ENCODE results near the gene GGPS1. TPM values are rescaled to one million over a fixed set of nuclear protein-coding genes. Genes with fewer than 3 reads are reported as not detected.

The GGPS1 gene
- total and polyA plus RNA-seq, 2 of the 8 experiments (the other 6 are each of a cell fraction or from before 2014, with no cell fraction given), result 20.9 to 43.6 TPM

- Histone ChIP-seq H3K9ac (replicated peaks in 1 of 4; ENCODE audit: extremely low read depth in 1 of 4, low read depth in 3 of 4, low read length in 3 of 4) (no peak overlapping the region), H4K5ac (ENCODE audit: insufficient read length, low read depth, low read length) (no peak overlapping the region), H2AK5ac (ENCODE audit: low read depth, low read length) (no peak overlapping the region), H3K9me3 (ENCODE audit: insufficient read depth in 2 of 2, low read depth in 1 of 2, low read length in 1 of 2) (peaks cover 2 to 16% of the 10 kb centered on the region in 2 experiments; a peak in 2 of 4 replicates), H4K8ac (ENCODE audit: extremely low read depth, insufficient read depth, low read length) (no peak overlapping the region), H2BK20ac (ENCODE audit: low read length) (no peak overlapping the region), H3K4me1 (replicated peaks in 1 of 4; ENCODE audit: control insufficient read depth in 3 of 4, insufficient read depth in 4 of 4, low read length in 3 of 4) (peaks cover 0 to 2% (median 0%) of the 10 kb centered on the region in 4 experiments; a peak in 2 of 7 replicates), H3K79me1 (ENCODE audit: low read depth, low read length) (peaks cover 2% of the 10 kb centered on the region; the same call in 1 of the 2 replicates), H2BK12ac (ENCODE audit: low read depth, low read length) (no peak overlapping the region), H3K14ac (ENCODE audit: insufficient read length) (no peak overlapping the region), H3K27ac (ENCODE audit: low read depth, low read length) (no peak overlapping the region), H3K79me2 (ENCODE audit: control insufficient read depth in 1 of 2, insufficient read depth in 2 of 2, low read length in 2 of 2) (peaks cover 21 to 95% of the 10 kb centered on the region in 2 experiments), H2BK15ac (ENCODE audit: low read length) (no peak overlapping the region), H3K18ac (ENCODE audit: extremely low read depth, low read length) (no peak overlapping the region), H3K27me3 (replicated peaks in 1 of 4; ENCODE audit: control insufficient read depth in 3 of 4, extremely low read depth in 1 of 4, insufficient read depth in 3 of 4, low read length in 3 of 4) (no peaks in the 10 kb centered on the region), H4K20me1 (replicated peaks in 1 of 2; ENCODE audit: control insufficient read depth in 1 of 2, insufficient read depth in 2 of 2, low read length in 2 of 2) (peaks cover 9 to 11% of the 10 kb centered on the region in 2 experiments), H3K4me2 (ENCODE audit: insufficient read depth in 1 of 2, low read depth in 2 of 2, low read length in 2 of 2) (no peak overlapping the region), H2AFZ (ENCODE audit: low read length) (no peak overlapping the region), H4K91ac (replicated peaks; ENCODE audit: insufficient read length, low read length) (no peak overlapping the region), H3K56ac (replicated peaks; ENCODE audit: insufficient read length, low read depth, low read length) (no peak overlapping the region), H3K23me2 (ENCODE audit: low read depth, low read length) (no peaks in the 10 kb centered on the region), H3K4ac (replicated peaks; ENCODE audit: insufficient read length, low read depth, low read length) (no peak overlapping the region), H2BK5ac (ENCODE audit: low read depth, low read length) (no peak overlapping the region), H3K4me3 (ENCODE audit: extremely low read depth in 1 of 4, insufficient read depth in 2 of 4, low read depth in 3 of 4, low read length in 4 of 4) (no peak overlapping the region), H3K36me3 (ENCODE audit: control insufficient read depth in 2 of 4, insufficient read depth in 4 of 4, low read length in 3 of 4) (0 out of 8 replicates have a peak, but pooled peaks cover 0 to 7% (median 0%) of the 10 kb centered on the region in 4 experiments), H2BK120ac (replicated peaks; ENCODE audit: low read depth, low read length) (no peak overlapping the region), H3K23ac (ENCODE audit: insufficient read length) (no peak overlapping the region)
- ChIA-PET POLR2A (ENCODE audit: partially characterized antibody) (interaction anchor here (0.7 to 1.9 kb wide), 3 partner anchors 30 to 169 kb away, joined by 3 to 13 read pairs (median 3); partner anchors contain the start of genes ARID4B and GGPS1), CTCF (ENCODE audit: partially characterized antibody) (no interaction called here)
- no peak for TF ChIP-seq SUZ12 (IDR thresholded peaks at IDR 0.05; ENCODE audit: low read length)
- TF ChIP-seq BACH1 (IDR thresholded peaks at IDR 0.05; ENCODE audit: low read length), result no peak
- no peak for TF ChIP-seq YY1 (IDR thresholded peaks at IDR 0.05; ENCODE audit: low read depth, low read length)
- TF ChIP-seq KDM5A (IDR thresholded peaks at IDR 0.05; ENCODE audit: low read length), result no peak
- no peak for TF ChIP-seq RXRA (IDR thresholded peaks at IDR 0.05; ENCODE audit: insufficient read depth, low read depth, low read length)
- TF ChIP-seq NRF1 (IDR thresholded peaks at IDR 0.05; ENCODE audit: low read depth, low read length), result no peak
- no peak for TF ChIP-seq CEBPB (IDR thresholded peaks at IDR 0.05; ENCODE audit: low read depth, low read length)
- no peak for TF ChIP-seq RNF2 (IDR thresholded peaks at IDR 0.05; ENCODE audit: borderline replicate concordance, low read depth, low read length, missing control alignments, poor library complexity, severe bottlenecking)
- TF ChIP-seq ASH2L (IDR thresholded peaks at IDR 0.05; ENCODE audit: low read length), result no peak
- no peak for TF ChIP-seq CREB1 (IDR thresholded peaks at IDR 0.05)
- no peak for TF ChIP-seq SRF (IDR thresholded peaks at IDR 0.05; ENCODE audit: low read depth, low read length)
- FAIRE-seq, result no peak
- WGBS, 2 experiments (ENCODE audit: extremely low coverage in 1 of 2, insufficient coverage in 1 of 2, insufficient read length in 1 of 2, insufficient replicate concordance in 2 of 2, low coverage in 1 of 2, low lambda C conversion rate in 2 of 2, missing lambda C conversion rate in 1 of 2), result 80% methylated on average over 2 of the region's 2 CpGs; no CpG with 5 or more reads in 1 of the 2 experiments
- DNase-seq (ENCODE audit: low read depth in 1 of 2, low spot score in 2 of 2), result no peak
Measured at GRCh38 chr1:235298758-235299157, 29.6 kb upstream of the GGPS1 start.

Data from H1 (cell line).